ENCODE results near the gene SLC19A1. TPM values are rescaled to one million over a fixed set of nuclear protein-coding genes. Genes with fewer than 3 reads are reported as not detected.
"Not testable (repeated sequence)": the region's sequence is repeated elsewhere in the genome, so short reads cannot be mapped to it uniquely, and the experiment has no call there.

SLC19A1 gene
- total RNA-seq, 1 experiment from 2014 or later, result 4.3 TPM

DNA sequence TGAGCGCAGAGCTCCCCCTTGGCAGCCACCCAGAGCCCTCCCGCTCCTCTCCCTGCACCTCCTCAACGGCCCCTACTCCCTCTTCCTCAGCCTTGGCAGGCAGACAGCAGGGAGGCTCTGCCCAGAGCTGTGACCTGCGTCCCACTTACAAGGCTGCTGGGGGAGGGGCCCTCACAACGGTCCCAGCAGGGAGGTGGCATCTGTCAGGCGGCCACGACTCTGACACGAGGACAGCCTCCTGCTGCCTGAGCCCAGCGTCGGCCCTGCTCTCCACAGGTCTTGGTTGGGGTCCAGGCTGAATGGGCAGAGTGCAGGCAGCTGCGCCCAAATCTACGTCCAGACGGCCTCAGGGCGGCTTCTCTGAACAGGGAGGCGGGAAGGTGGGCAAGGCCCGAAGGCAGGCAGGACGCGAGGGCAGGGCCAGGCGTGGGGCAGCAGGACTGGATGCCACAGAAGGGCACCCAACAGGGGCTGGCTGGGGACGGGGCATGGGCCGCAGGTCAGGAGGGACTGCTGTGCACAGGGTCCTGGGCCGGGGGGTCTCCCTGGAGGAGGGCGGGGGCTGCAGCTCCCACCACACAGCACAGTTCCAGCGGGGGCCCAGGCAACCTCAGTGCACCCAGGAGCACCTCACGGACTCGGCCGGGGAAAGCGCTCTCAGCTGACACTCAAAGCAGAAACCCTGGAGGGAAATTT lies 7.5 kb downstream of the SLC19A1 start:
- Histone ChIP-seq H3K27me3 (ENCODE audit: low read length) (no peaks in the 10 kb centered on the region), H3K9me3 (ENCODE audit: low read length) (no peaks in the 10 kb centered on the region), H3K4me2 (ENCODE audit: low read depth, low read length, poor library complexity, severe bottlenecking) (no peak overlapping the region), H3K79me2 (ENCODE audit: low read length) (peaks cover 12% of the 10 kb centered on the region), H3K27ac (ENCODE audit: low read length) (no peak overlapping the region), H3K9me2 (replicated peaks; ENCODE audit: insufficient read depth, low read length) (no peaks in the 10 kb centered on the region), H2AFZ (ENCODE audit: low read length) (no peak overlapping the region), H4K20me1 (ENCODE audit: insufficient read depth, low read depth, low read length) (no peaks in the 10 kb centered on the region), H3K4me1 (ENCODE audit: low read length) (no peaks in the 10 kb centered on the region), H3K4me3 (ENCODE audit: low read length) (no peak overlapping the region), H3K36me3 (ENCODE audit: insufficient read depth, low read length) (0 out of 2 replicates have a peak, but pooled peaks cover 3% of the 10 kb centered on the region), H3K9ac (ENCODE audit: low read length) (no peak overlapping the region)
- no peak for DNase-seq

DNA sequence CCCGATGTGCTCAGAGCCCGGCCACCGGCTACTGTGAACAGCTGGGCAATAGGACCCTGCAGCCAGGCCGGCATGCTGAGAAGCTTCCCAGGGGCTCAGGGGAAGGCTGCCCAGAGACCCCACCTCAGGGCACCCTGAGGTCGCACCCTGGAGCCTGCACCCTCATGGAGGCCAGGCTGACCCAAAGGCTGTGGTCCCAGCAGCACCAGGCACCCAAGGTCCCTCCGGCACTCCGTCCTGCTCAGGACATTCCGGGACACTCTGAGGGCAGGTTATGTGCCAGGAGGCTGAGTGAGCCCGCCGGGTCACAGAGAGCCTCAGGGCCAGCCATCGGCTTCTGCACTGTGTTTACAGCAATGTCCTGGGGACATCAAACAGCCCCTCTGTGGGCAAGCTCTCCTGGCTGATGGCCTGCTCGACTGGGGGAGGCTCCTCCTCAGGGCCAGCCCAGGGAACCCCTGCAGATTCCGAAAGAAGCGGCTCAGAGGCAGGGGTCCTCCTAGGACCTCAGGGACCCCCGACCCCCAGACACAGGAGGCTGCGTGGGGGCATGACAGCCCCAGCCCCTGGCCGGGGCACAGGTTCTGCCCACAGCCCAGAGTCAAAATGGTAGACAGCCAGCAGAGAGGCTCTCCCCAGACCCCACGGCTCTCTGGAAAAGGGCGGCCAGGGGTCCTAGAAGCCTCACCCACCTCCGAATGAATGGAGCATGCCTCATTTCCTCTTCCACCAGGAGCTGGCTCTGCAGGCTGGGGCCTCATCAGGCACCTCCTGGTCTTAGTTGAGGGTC lies 8.2 kb downstream of the SLC19A1 start:
- H3K9ac ChIP-seq (ENCODE audit: low read length), result no peak overlapping the region

DNA sequence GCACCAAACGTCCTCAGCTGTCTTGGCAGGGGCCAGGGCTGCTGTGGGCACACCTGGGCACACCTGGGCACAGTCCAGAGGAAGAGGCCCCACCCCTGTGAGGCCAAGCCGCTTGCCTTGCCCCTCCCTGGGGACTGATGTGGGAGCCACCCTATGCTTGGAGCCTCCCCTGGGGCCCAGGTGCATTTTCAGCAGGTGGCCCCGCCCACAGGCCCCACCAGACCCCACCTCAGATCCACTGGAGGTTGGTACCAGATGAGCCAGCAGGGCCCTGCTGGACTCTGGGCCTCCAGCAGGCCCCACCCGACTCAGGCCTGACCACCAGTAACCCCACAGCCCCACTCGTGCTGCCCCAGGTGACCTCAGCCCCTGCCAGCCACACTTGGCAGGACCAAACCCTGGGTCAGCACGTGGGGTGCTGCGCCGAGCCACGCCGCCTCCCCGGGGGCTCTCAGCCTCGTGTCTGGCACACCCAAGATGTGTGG lies 8.8 kb downstream of the SLC19A1 start:
- Histone ChIP-seq H3K36me3 (ENCODE audit: insufficient read depth, low read length) (0 out of 2 replicates have a peak, but pooled peaks cover 5% of the 10 kb centered on the region), H3K27me3 (ENCODE audit: low read length) (no peaks in the 10 kb centered on the region), H3K4me3 (ENCODE audit: low read length) (no peak overlapping the region), H3K9me3 (ENCODE audit: low read length) (no peaks in the 10 kb centered on the region), H3K4me2 (ENCODE audit: low read depth, low read length, poor library complexity, severe bottlenecking) (no peak overlapping the region), H3K27ac (ENCODE audit: low read length) (no peak overlapping the region), H3K79me2 (ENCODE audit: low read length) (0 out of 2 replicates have a peak, but pooled peaks cover 2% of the 10 kb centered on the region), H2AFZ (ENCODE audit: low read length) (no peak overlapping the region), H3K9ac (ENCODE audit: low read length) (no peak overlapping the region), H3K9me2 (replicated peaks; ENCODE audit: insufficient read depth, low read length) (no peaks in the 10 kb centered on the region), H4K20me1 (ENCODE audit: insufficient read depth, low read depth, low read length) (no peaks in the 10 kb centered on the region), H3K4me1 (ENCODE audit: low read length) (no peaks in the 10 kb centered on the region)
- no peak for DNase-seq

More for the DNA sequence above, 8.2 kb downstream of the SLC19A1 start:
- Histone ChIP-seq H3K27me3 (ENCODE audit: low read length) (no peaks in the 10 kb centered on the region), H3K36me3 (ENCODE audit: insufficient read depth, low read length) (0 out of 2 replicates have a peak, but pooled peaks cover 5% of the 10 kb centered on the region), H4K20me1 (ENCODE audit: insufficient read depth, low read depth, low read length) (no peaks in the 10 kb centered on the region), H3K4me1 (ENCODE audit: low read length) (no peaks in the 10 kb centered on the region), H3K27ac (ENCODE audit: low read length) (no peak overlapping the region), H3K9me3 (ENCODE audit: low read length) (no peaks in the 10 kb centered on the region), H3K4me2 (ENCODE audit: low read depth, low read length, poor library complexity, severe bottlenecking) (no peak overlapping the region), H3K79me2 (ENCODE audit: low read length) (peaks cover 6% of the 10 kb centered on the region; the same call in 1 of the 2 replicates), H3K9me2 (replicated peaks; ENCODE audit: insufficient read depth, low read length) (no peaks in the 10 kb centered on the region), H2AFZ (ENCODE audit: low read length) (no peak overlapping the region), H3K4me3 (ENCODE audit: low read length) (no peak overlapping the region)
- DNase-seq, result no peak

DNA sequence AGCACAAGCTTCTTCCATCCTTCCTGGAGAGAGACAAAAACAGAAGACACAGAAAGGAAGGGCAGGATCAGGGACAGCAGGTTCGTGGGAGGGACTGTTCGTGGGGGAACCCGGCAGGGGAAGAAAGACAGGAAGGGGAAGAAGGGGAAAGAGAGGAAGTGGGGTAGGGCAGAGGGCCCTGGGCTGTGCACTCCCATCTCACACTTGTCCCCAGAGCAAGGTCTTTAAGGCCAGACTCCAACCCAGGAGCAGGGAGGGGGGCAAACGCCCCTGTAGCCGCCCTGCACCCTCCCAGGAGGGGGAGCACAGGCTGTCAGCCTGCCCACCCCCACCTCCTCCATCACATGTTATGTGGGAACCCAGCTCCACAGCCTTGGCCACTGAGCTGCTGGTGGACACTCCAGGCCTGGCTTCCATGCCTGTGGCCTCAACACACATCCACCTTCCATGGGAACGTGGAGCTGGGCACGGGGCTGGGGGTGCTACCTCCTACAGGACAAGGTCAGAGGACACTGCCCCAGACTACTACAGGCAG lies 9.3 kb downstream of the SLC19A1 start:
- Histone ChIP-seq H3K79me2 (ENCODE audit: low read length) (0 out of 2 replicates have a peak, but pooled peaks cover 2% of the 10 kb centered on the region), H4K20me1 (ENCODE audit: insufficient read depth, low read depth, low read length) (no peaks in the 10 kb centered on the region), H3K27ac (ENCODE audit: low read length) (no peak overlapping the region), H3K9ac (ENCODE audit: low read length) (no peak overlapping the region), H3K4me3 (ENCODE audit: low read length) (no peak overlapping the region), H3K4me1 (ENCODE audit: low read length) (no peaks in the 10 kb centered on the region), H3K4me2 (ENCODE audit: low read depth, low read length, poor library complexity, severe bottlenecking) (no peak overlapping the region), H2AFZ (ENCODE audit: low read length) (no peak overlapping the region), H3K27me3 (ENCODE audit: low read length) (no peaks in the 10 kb centered on the region), H3K9me2 (replicated peaks; ENCODE audit: insufficient read depth, low read length) (no peaks in the 10 kb centered on the region), H3K36me3 (ENCODE audit: insufficient read depth, low read length) (0 out of 2 replicates have a peak, but pooled peaks cover 5% of the 10 kb centered on the region), H3K9me3 (ENCODE audit: low read length) (no peaks in the 10 kb centered on the region)
- DNase-seq, result no peak

DNA sequence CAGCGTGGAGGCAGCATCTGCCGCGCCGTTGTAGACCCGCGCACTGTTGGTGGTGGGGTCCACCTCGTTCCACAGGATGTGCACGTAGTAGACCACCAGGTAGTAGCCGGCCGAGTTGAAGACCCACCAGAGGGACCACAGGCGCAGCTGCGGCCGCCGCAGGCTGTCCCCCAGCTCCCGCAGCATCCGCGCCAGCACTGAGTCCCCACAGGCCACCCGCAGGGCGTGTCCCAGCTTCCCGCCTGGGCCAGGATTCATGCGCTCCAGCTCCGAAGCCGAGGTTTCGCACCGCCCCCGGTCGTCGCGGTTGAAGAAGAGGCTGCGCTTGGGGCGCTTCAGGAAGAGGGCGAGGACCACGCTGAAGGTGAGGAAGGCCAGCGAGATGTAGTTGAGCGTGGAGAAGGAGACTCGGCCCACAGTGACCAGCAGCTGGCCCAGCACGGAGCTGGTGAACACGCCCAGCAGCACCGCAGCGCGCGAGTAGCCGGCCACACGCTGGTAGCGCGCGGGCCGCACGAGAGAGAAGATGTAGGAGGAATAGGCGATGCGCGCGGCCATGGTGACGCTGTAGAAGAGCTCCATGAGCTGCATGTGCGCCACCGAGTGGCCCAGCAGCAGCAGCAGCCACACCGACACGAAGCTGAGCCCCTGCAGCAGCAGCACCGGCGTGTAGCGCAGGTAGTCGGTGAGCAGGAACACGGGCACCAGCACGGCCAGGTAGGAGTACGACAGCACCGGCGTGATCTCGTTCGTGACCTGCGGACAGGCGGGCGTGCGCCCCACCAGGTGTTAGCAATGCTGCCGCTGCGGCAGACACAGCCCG lies 10.6 kb downstream of the SLC19A1 start:
- Histone ChIP-seq H3K9me3 (ENCODE audit: low read length) (no peaks in the 10 kb centered on the region), H3K36me3 (ENCODE audit: insufficient read depth, low read length) (peaks cover 5% of the 10 kb centered on the region; the same call in 1 of the 2 replicates), H3K27me3 (ENCODE audit: low read length) (no peaks in the 10 kb centered on the region), H3K27ac (ENCODE audit: low read length) (no peak overlapping the region), H3K9me2 (replicated peaks; ENCODE audit: insufficient read depth, low read length) (no peaks in the 10 kb centered on the region), H2AFZ (ENCODE audit: low read length) (no peak overlapping the region), H4K20me1 (ENCODE audit: insufficient read depth, low read depth, low read length) (no peaks in the 10 kb centered on the region), H3K4me2 (ENCODE audit: low read depth, low read length, poor library complexity, severe bottlenecking) (no peak overlapping the region), H3K79me2 (ENCODE audit: low read length) (0 out of 2 replicates have a peak, but pooled peaks cover 2% of the 10 kb centered on the region), H3K9ac (ENCODE audit: low read length) (no peak overlapping the region), H3K4me1 (ENCODE audit: low read length) (no peaks in the 10 kb centered on the region), H3K4me3 (ENCODE audit: low read length) (no peak overlapping the region)
- DNase-seq, result no peak

DNA sequence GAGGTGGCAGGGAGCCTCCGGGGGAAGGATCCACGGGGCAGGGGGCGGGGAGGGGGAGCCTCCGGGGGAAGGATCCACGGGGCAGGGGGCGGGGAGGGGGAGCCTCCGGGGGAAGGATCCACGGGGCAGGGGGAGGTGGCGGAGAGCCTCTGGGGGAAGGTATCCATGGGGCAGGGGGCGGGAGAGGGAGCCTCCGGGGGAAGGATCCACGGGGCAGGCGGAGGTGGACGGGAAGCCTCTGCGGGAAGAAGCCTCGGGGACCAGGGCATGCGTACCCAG lies 11.2 kb downstream of the SLC19A1 start:
- H3K27ac ChIP-seq (ENCODE audit: low read length); H3K4me2 ChIP-seq (ENCODE audit: low read depth, low read length, poor library complexity, severe bottlenecking); H3K79me2 ChIP-seq (ENCODE audit: low read length); H3K4me1 ChIP-seq (ENCODE audit: low read length); H3K27me3 ChIP-seq (ENCODE audit: low read length); H3K9ac ChIP-seq (ENCODE audit: low read length); DNase-seq; H3K4me3 ChIP-seq (ENCODE audit: low read length); H4K20me1 ChIP-seq (ENCODE audit: insufficient read depth, low read depth, low read length); H2AFZ ChIP-seq (ENCODE audit: low read length); H3K36me3 ChIP-seq (ENCODE audit: insufficient read depth, low read length); H3K9me3 ChIP-seq (ENCODE audit: low read length); H3K9me2 ChIP-seq (replicated peaks; ENCODE audit: insufficient read depth, low read length): not testable (repeated sequence)

DNA sequence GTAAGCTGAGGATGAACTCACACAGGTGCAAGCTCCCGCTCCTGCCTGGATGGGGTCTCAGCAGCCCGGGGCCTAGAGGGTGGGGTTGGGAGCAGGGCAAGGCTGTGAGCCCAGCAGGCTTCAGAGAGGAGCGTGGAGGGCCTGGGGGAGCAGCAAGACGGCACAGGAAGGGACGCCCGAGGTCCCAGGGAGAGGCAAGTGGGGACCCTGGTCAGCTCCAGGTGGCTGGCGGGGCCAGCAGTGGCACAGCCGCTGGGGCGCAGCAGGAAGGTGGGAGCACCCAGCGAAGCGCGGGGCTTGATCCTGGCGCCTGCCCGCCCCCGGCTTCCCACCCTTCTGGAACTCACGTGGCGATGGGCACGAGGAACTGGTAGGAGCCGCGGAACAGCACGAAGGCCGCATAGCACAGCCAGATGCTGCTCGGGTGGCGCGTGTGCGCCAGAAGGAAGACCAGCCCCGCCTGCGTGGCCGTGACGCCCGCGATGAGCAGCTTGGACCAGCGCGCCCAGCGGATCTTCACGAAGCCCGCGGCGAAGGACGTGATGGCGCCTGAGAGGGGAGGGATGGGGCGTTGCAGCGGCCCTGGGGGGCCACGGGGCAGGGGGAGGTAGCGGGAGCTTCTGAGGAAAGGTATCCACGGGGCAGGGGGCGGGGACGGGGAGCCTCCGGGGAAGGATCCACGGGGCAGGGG lies 11.7 kb downstream of the SLC19A1 start:
- H3K9me3 ChIP-seq (ENCODE audit: low read length), result no peaks in the 10 kb centered on the region
- no peaks in the 10 kb centered on the region for H3K9me2 ChIP-seq (replicated peaks; ENCODE audit: insufficient read depth, low read length)
- H3K4me2 ChIP-seq (ENCODE audit: low read depth, low read length, poor library complexity, severe bottlenecking), result no peak overlapping the region
- H2AFZ ChIP-seq (ENCODE audit: low read length), result no peak overlapping the region
- H3K36me3 ChIP-seq (ENCODE audit: insufficient read depth, low read length), result peaks cover 5% of the 10 kb centered on the region; the same call in 1 of the 2 replicates
- H3K9ac ChIP-seq (ENCODE audit: low read length), result no peak overlapping the region
- H3K27ac ChIP-seq (ENCODE audit: low read length), result no peak overlapping the region
- no peaks in the 10 kb centered on the region for H3K27me3 ChIP-seq (ENCODE audit: low read length)
- no peaks in the 10 kb centered on the region for H4K20me1 ChIP-seq (ENCODE audit: insufficient read depth, low read depth, low read length)
- DNase-seq, result no peak
- H3K4me3 ChIP-seq (ENCODE audit: low read length), result no peak overlapping the region
- 0 out of 2 replicates have a peak, but pooled peaks cover 2% of the 10 kb centered on the region for H3K79me2 ChIP-seq (ENCODE audit: low read length)
- no peaks in the 10 kb centered on the region for H3K4me1 ChIP-seq (ENCODE audit: low read length)

Measured in Karpas-422 (cell line).